ENCODE data around the gene MAP2. TPM values are rescaled to one million over a fixed set of nuclear protein-coding genes. Genes with fewer than 3 reads are reported as not detected.

The MAP2 gene
- total and polyA plus RNA-seq, 2 of the 13 experiments (the other 11 are each of a cell fraction or from before 2014, with no cell fraction given): 0.08 TPM; not detected in 1

DNA sequence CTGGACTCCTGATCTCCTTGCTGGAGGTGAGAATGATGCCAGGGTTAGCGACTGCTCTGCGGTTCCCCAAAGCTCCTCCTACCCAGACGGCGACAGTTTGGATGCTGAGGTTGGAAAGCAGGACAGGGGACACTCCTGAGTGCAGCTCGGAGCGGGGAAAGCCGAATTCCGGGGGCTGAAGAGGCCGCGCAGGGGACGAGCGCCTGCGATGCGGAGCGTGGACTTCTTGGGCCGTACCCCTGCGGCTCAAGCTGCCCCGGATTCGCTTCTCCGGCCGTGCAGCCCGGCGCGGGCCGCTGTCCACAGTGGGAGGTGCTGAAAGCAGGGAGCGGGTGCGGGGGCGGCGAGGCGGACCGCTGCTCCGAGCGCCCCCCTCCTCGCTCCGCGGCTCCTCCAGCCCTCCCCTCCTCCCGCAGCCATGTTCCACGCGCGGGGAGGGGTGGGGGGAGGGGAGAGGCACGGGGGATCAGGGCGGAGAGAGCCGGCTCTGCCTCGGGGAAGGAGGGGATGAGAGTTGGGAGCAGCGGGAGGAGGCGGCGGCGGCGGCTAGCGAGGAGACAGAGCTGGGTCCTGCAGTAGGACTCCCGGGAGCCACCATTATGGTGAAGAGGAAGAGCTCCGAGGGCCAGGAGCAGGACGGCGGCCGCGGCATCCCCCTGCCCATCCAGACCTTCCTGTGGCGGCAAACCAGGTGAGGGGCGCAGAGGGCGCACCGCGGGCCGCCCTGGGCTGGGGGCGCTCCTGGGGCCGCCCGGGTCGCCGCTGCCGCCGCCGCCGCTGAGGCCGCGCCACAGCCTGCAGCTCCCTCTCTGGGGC is 347.8 kb downstream of the MAP2 start, which contains the start of gene UNC80 (continued):
- TF ChIP-seq, protein P1, sequence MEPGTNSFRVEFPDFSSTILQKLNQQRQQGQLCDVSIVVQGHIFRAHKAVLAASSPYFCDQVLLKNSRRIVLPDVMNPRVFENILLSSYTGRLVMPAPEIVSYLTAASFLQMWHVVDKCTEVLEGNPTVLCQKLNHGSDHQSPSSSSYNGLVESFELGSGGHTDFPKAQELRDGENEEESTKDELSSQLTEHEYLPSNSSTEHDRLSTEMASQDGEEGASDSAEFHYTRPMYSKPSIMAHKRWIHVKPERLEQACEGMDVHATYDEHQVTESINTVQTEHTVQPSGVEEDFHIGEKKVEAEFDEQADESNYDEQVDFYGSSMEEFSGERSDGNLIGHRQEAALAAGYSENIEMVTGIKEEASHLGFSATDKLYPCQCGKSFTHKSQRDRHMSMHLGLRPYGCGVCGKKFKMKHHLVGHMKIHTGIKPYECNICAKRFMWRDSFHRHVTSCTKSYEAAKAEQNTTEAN (CRISPR knock-in tag; conservative IDR thresholded peaks at IDR 0.05): peak; percentile 94
- no peak for TF ChIP-seq GABPA (IDR thresholded peaks at IDR 0.05; ENCODE audit: low read depth, low read length)
- peak; percentile 31; the same call in 1 of the 2 replicates for TF ChIP-seq GABPA (CRISPR knock-in tag; IDR thresholded peaks at IDR 0.05; ENCODE audit: low read depth)
- peak; percentile 91; the same call in 1 of the 2 replicates for TF ChIP-seq ZNF790 (CRISPR knock-in tag; IDR thresholded peaks at IDR 0.05; ENCODE audit: borderline replicate concordance)
- TF ChIP-seq ZNF234 (CRISPR knock-in tag; conservative IDR thresholded peaks at IDR 0.05): 0 out of 2 replicates have a peak, but pooled peaks have one; percentile 62
- TF ChIP-seq TAF1 (CRISPR knock-in tag; IDR thresholded peaks at IDR 0.05): peak; percentile 59
- TF ChIP-seq NFIC (IDR thresholded peaks at IDR 0.05; ENCODE audit: low read length): no peak
- TF ChIP-seq NFKBIZ (CRISPR knock-in tag; IDR thresholded peaks at IDR 0.05): peak; percentile 94
- TF ChIP-seq, protein P2, sequence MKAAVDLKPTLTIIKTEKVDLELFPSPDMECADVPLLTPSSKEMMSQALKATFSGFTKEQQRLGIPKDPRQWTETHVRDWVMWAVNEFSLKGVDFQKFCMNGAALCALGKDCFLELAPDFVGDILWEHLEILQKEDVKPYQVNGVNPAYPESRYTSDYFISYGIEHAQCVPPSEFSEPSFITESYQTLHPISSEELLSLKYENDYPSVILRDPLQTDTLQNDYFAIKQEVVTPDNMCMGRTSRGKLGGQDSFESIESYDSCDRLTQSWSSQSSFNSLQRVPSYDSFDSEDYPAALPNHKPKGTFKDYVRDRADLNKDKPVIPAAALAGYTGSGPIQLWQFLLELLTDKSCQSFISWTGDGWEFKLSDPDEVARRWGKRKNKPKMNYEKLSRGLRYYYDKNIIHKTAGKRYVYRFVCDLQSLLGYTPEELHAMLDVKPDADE (CRISPR knock-in tag; IDR thresholded peaks at IDR 0.05): peak; percentile 98
- TF ChIP-seq, protein P3, sequence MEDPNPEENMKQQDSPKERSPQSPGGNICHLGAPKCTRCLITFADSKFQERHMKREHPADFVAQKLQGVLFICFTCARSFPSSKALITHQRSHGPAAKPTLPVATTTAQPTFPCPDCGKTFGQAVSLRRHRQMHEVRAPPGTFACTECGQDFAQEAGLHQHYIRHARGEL (CRISPR knock-in tag; IDR thresholded peaks at IDR 0.05): peak; percentile 86; the same call in 1 of the 2 replicates
- peak; percentile 81; the same call in 1 of the 2 replicates for TF ChIP-seq CENPT (CRISPR knock-in tag; IDR thresholded peaks at IDR 0.05; ENCODE audit: low read depth)
- TF ChIP-seq, protein P4, sequence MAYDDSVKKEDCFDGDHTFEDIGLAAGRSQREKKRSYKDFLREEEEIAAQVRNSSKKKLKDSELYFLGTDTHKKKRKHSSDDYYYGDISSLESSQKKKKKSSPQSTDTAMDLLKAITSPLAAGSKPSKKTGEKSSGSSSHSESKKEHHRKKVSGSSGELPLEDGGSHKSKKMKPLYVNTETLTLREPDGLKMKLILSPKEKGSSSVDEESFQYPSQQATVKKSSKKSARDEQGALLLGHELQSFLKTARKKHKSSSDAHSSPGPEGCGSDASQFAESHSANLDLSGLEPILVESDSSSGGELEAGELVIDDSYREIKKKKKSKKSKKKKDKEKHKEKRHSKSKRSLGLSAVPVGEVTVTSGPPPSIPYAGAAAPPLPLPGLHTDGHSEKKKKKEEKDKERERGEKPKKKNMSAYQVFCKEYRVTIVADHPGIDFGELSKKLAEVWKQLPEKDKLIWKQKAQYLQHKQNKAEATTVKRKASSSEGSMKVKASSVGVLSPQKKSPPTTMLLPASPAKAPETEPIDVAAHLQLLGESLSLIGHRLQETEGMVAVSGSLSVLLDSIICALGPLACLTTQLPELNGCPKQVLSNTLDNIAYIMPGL (CRISPR knock-in tag; IDR thresholded peaks at IDR 0.05; ENCODE audit: borderline replicate concordance in 1 of 2, low read depth in 1 of 2): peak; percentile 42 to 55; a peak in 1 of 4 replicates
- no peak for TF ChIP-seq ADNP (CRISPR knock-in tag; IDR thresholded peaks at IDR 0.05)
- TF ChIP-seq ZFP36 (IDR thresholded peaks at IDR 0.05; ENCODE audit: borderline replicate concordance, low read depth, low read length, partially characterized antibody): no peak
- TF ChIP-seq JARID2 (CRISPR knock-in tag; IDR thresholded peaks at IDR 0.05; ENCODE audit: insufficient replicate concordance): peak; percentile 98
- TF ChIP-seq RORA (CRISPR knock-in tag; IDR thresholded peaks at IDR 0.05): no peak
- peak; percentile 88; the same call in 1 of the 2 replicates for TF ChIP-seq TEAD2 (CRISPR knock-in tag; IDR thresholded peaks at IDR 0.05)

All from HepG2 (cell line).